ENCODE data around the gene COA1. TPM values are rescaled to one million over a fixed set of nuclear protein-coding genes. Genes with fewer than 3 reads are reported as not detected.
A peak's percentile ranks its signal among the peaks of the same experiment; 100 is the strongest.

The COA1 gene
- total and polyA plus RNA-seq, 9 of the 15 experiments (the other 6 are each of a cell fraction or from before 2014, with no cell fraction given), result 98.9 to 463 (median 181) TPM

DNA sequence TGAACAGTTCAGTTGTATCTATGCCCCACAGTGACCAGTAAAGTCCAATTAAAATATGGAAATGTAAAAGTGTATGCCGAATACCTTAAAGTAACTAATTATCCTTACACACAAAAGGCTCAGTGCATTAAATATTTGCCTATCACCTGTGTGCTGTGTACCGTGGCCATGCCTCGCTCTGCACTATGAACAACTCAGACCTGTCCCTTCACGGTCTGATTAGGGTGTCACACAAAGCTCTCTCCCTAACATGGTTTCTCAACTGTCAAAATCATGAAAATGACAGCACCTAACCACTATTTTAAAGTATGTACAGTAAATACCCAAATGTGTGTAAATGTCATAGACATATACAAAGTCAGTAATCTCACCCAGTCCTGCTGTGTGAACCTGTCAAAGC, 103.3 kb downstream of the COA1 start:
- Histone ChIP-seq H3K27me3 (ENCODE audit: control insufficient read depth in 2 of 2, insufficient read depth in 2 of 2, low read length in 2 of 2) (no peaks in the 10 kb centered on the region), H4K20me1 (replicated peaks; ENCODE audit: control insufficient read depth, insufficient read depth, low read length) (no peaks in the 10 kb centered on the region), H2AFZ (ENCODE audit: low read depth, low read length) (no peak overlapping the region), H3K9ac (ENCODE audit: insufficient read depth in 1 of 2, low read depth in 2 of 2, low read length in 2 of 2) (no peak overlapping the region), H3K36me3 (ENCODE audit: control insufficient read depth, insufficient read depth, low read length) (peaks cover 71% of the 10 kb centered on the region; the same call in 2 of the 3 replicates), H3K9me3 (replicated peaks; ENCODE audit: control insufficient read depth, insufficient read depth, low read depth, low read length) (no peaks in the 10 kb centered on the region), H3K4me3 (no peak overlapping the region), H3K79me2 (ENCODE audit: control insufficient read depth, insufficient read depth, low read length) (no peaks in the 10 kb centered on the region), H3K4me1 (replicated peaks in 1 of 2; ENCODE audit: control insufficient read depth in 2 of 2, insufficient read depth in 2 of 2, low read length in 2 of 2) (no peaks in the 10 kb centered on the region), H3K27ac (ENCODE audit: extremely low read depth, low read depth, low read length) (no peak overlapping the region), H3K4me2 (ENCODE audit: insufficient read depth, low read length) (no peak overlapping the region), H3K9me1 (ENCODE audit: control insufficient read depth, insufficient read depth, low read length) (no peaks in the 10 kb centered on the region)
- TF ChIP-seq NFATC3 (IDR thresholded peaks at IDR 0.05), result no peak
- intact Hi-C loops (cut with micrococcal nuclease) (no loop called here), in situ Hi-C loops (cut with MboI) (no loop called here)
- 84% methylated on average over 4 of the region's 4 CpGs for WGBS (ENCODE audit: insufficient coverage, low coverage, missing lambda C conversion rate)
- peak; percentile 42 for ATAC-seq
- POLR2A ChIA-PET, result interaction anchor here (0.6 to 1.5 kb wide), 3 partner anchors 8 to 26 kb away, joined by 3 read pairs; no protein-coding TSS in a partner anchor
- no TSS peak for BruUV-seq (replicated peaks)
- DNase-seq (ENCODE audit: extremely low read depth in 1 of 4, low spot score in 3 of 4), result no peak
- CTCF ChIA-PET (ENCODE audit: low intra/inter-chr PET ratio), result no interaction called here
- FAIRE-seq, result no peak

DNA sequence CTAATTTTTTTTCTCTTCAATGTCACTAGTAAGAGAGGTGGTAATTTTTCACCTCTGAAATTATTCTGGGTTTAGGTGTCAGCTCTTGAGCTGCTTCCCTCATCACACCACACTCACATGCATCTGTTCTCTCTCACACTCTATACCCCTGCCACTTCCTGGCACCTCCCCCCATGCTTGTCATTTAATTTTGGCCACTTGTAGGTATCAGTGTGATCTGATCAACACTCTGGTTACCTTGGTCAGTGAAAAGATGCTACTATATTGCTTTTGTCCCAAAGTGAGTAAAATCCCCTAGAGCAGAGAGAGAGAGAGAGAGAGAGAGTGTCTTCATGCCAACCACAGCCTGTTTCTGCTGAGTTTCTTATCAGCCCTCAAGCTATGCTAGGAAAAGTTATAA, 103.9 kb downstream of the COA1 start:
- Histone ChIP-seq H3K4me2 (ENCODE audit: insufficient read depth, low read length) (no peak overlapping the region), H3K4me1 (replicated peaks in 1 of 2; ENCODE audit: control insufficient read depth in 2 of 2, insufficient read depth in 2 of 2, low read length in 2 of 2) (no peaks in the 10 kb centered on the region), H3K27me3 (ENCODE audit: control insufficient read depth in 2 of 2, insufficient read depth in 2 of 2, low read length in 2 of 2) (no peaks in the 10 kb centered on the region), H2AFZ (ENCODE audit: low read depth, low read length) (no peak overlapping the region), H3K4me3 (no peak overlapping the region), H3K27ac (ENCODE audit: extremely low read depth, low read depth, low read length) (no peak overlapping the region), H3K9me3 (replicated peaks; ENCODE audit: control insufficient read depth, insufficient read depth, low read depth, low read length) (no peaks in the 10 kb centered on the region), H3K79me2 (ENCODE audit: control insufficient read depth, insufficient read depth, low read length) (no peaks in the 10 kb centered on the region), H3K9ac (ENCODE audit: insufficient read depth in 1 of 2, low read depth in 2 of 2, low read length in 2 of 2) (no peak overlapping the region), H3K9me1 (ENCODE audit: control insufficient read depth, insufficient read depth, low read length) (no peaks in the 10 kb centered on the region), H3K36me3 (ENCODE audit: control insufficient read depth, insufficient read depth, low read length) (peaks cover 65% of the 10 kb centered on the region; the same call in 2 of the 3 replicates), H4K20me1 (replicated peaks; ENCODE audit: control insufficient read depth, insufficient read depth, low read length) (no peaks in the 10 kb centered on the region)
- DNase-seq (ENCODE audit: extremely low read depth in 1 of 4, low spot score in 3 of 4) (no peak), ATAC-seq (no peak; the same call in 2 of the 3 replicates), FAIRE-seq (peak; percentile 42)
- TF ChIP-seq ZC3H4 (CRISPR knock-in tag; IDR thresholded peaks at IDR 0.05; ENCODE audit: borderline replicate concordance) (no peak), ATF1 (CRISPR knock-in tag; IDR thresholded peaks at IDR 0.05) (no peak), ATF1 (tag; IDR thresholded peaks at IDR 0.05) (no peak), E2F8 (IDR thresholded peaks at IDR 0.05; ENCODE audit: low read depth, partially characterized antibody) (peak; percentile 24)
- TF ChIP-seq, protein P1, sequence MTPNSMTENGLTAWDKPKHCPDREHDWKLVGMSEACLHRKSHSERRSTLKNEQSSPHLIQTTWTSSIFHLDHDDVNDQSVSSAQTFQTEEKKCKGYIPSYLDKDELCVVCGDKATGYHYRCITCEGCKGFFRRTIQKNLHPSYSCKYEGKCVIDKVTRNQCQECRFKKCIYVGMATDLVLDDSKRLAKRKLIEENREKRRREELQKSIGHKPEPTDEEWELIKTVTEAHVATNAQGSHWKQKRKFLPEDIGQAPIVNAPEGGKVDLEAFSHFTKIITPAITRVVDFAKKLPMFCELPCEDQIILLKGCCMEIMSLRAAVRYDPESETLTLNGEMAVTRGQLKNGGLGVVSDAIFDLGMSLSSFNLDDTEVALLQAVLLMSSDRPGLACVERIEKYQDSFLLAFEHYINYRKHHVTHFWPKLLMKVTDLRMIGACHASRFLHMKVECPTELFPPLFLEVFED (CRISPR knock-in tag; conservative IDR thresholded peaks at IDR 0.05), result 0 out of 2 replicates have a peak, but pooled peaks have one; percentile 16
- CTCF ChIA-PET (ENCODE audit: low intra/inter-chr PET ratio), result no interaction called here
- intact Hi-C loops (cut with micrococcal nuclease), result no loop called here
- BruUV-seq (replicated peaks), result no TSS peak
- POLR2A ChIA-PET, result interaction anchor here (0.9 kb wide), 1 partner anchor 20 kb away, joined by 3 read pairs; no protein-coding TSS in a partner anchor
- in situ Hi-C loops (cut with MboI), result no loop called here
